SKM-1 (cell line): ENCODE measurements around the gene SHROOM2.
"Not testable (repeated sequence)": the region's sequence is repeated elsewhere in the genome, so short reads cannot be mapped to it uniquely, and the experiment has no call there.

Source experiments
- DNase-seq: peaks from one replicate; lab custom pipeline; 2025; ENCODE audit not compliant: unreplicated experiment; lab: John Stamatoyannopoulos, UW

SHROOM2 gene

DNA sequence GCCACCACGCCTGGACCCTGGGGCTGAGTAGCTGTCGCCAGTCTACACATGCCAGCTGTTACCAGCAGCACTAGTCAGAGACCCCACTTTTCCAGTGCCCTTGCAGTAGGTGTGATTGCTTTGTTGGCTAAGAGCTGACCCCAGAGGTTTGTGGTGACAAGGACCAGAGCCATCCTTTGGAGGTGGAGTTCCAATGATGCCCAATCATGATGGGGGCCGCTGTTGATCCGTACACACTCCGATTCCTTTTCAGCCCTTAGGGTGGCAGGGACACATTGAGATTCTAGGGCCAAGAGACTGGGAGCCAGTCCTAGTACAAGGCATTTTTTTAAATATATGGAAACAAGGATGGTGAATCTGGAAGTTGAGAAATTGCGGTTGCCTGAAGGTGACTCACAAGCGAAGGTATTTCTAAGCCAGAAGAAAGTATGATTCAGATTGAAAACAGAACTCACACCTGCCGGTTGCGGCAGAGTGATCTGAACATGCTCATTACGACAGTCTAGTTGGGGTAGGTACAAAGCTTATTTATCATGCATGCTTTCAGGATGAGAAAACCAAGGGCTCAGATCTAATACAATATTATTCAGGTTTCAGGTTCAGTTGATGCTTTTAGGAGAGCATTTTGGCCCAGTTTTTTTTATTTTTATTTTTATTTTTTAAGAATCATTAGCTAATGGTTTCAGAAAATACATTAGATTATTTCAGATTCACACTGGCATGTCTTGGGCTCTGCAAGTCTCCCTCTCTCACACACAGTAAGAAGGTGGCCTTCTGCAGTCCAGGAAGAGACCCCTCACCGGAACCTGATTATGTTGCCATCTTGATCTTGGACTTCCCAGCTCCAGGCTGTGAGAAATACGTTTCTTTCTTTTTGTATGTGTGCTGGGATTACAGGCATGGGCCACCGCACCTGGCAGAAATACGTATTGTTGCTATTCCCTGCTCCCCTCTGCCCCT, 43.4 kb downstream of the SHROOM2 start:
- no peak for DNase-seq

DNA sequence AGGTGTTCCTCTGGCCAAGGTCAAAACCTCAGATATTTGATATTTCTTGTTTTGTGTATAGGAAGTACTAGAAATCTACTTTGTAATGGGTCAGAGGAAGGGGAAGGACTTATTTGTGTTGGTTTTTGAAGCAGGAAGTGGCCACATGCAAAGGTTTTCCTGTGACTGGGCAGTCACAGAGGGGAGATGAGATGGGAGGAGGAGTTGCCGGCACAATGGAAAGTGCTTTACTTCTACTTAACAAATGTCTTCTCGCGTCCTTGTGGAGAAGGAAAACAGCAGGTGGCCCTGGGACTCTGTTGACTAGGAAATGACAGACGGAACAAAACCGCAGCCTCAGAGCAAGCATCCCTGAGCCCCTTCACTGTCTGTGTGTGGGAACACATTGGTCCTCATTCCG, 46.6 kb downstream of the SHROOM2 start:
- no peak for DNase-seq

DNA sequence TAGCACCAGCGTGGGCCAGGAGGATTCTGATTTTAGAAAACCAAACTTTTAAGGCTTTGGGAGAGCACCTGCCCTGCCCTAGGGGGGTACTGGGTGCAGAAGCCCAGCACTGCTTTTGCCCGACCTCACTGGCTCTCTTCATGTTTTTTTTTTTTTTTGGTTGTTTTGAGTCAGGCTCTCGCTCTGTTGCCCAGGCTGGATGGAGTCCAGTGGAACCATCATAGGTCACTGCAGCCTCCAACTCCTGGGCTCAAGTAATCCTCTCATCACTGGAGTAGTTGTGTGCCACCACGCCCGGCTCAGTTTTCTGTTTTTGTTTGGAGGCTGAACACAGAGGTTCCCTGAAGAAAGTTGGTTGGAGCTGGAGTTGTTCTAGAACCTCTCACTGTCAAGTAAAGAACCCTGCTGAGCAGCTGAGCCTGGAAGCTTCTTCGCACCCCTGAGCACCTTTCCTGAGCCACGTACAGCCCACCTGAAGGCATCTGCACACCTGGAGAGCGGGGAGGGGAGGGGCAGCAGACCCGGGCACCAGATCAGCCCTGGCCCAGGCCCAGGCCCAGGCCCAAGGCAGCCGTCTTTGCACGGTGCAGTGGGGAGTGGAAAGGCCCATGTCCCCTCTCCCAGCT, 49.5 kb downstream of the SHROOM2 start:
- DNase-seq: no peak

DNA sequence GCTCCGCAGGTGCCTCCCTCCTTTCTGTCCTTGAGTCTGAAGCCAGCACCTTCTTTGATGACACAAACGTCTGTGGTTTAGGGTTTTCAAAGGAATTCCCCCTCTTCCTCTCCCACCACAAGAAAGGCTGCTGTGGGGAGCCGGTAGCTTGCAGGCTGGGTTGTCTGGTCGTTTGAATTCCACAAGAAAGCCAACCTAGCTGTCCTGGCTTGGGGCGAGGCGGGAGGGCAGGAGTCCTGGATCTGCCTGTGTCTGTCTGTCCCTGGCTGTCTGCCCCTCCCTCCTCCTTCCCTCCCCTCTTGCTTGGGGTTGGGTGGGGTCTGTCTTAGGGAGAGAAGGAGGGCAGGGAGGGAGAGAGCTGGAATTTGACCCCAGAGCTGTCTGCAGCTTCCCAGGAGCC, 56.3 kb downstream of the SHROOM2 start:
- DNase-seq: no peak

DNA sequence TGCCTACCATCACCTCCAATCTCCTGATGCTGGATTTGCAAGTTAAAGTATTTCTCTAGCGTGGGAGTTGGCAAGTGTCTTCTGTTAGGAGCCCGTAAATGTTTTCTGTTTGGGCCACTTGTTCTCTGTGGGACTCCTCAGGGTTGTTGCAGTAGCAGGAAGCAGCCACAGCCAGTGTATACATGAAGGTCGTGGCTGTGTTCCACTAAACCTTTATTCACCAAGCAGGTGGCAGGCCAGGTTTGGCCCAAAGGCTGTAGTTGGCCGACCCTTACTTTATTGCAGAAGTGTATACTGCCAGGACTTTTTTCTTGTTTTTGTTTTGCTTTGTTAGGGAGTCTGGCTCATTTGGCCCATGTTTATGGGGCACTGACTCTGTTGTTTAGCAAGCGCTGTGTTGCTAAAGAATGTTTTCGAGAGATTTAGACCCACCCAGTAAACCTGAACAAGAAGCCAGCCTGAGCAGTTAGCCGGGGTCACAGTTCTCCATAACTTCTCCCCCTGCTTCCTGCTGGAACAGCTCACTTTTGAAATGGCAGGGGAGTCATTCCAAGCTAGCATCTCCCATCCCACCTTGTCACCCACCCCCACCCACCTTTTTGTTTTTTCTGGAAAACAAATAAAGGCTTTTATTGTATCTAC, 58.8 kb downstream of the SHROOM2 start:
- DNase-seq: no peak

DNA sequence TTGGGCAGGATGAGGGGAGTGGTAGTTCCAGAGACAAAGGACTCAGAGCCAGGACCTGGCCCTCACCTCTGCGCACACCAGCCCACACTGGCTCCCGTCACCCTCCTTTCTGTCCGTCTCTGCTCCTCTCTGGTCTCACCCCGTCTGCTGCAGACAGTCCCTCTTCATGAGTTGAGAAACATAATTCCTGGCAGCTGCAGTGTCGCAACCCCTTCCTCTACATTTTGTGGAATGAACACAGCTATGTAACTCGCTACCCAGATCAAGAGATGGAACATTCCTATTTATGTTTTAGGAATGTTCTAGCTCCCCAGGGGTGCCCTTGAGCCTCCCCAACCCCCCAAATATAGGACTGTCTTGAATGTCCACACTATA, 59.3 kb downstream of the SHROOM2 start:
- no peak for DNase-seq

DNA sequence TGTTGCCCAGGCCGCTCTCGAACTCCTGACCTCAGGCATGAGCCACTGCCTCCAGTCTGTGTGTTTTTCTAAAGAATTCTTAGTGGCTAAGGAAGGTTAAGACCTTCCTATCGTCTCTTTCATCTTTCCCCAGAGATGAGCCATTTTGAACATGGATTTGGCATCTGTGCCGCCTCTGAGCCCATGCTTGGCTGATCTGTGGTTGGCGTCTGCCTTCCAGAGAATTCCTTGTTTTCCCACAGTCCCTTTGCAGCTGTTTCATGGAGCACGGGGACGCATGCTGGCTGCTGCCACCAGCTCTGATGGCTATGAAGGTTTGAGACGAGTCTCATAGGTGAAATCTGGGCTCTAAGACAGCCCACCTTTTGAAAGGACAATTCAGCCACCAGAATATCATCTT, 60.4 kb downstream of the SHROOM2 start:
- no peak for DNase-seq

DNA sequence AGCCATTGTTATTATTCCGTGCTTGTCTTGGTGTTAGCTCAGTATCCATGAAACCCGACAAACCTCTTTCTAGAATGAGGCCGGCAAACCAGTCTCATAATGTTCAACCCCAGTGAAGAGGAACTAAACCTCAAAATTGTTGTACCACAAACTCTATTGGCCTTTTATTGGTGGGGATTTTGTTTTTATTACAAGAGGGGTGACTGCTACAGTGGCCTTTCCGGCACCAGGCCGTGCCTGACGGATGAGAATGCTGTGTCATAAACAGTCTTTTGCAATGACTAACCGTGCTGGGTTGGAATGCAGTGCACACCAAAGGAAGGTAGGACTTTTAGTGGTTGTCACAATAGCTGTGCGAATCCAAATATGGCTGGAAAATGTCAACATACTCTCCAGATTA, 60.8 kb downstream of the SHROOM2 start:
- no peak for DNase-seq

DNA sequence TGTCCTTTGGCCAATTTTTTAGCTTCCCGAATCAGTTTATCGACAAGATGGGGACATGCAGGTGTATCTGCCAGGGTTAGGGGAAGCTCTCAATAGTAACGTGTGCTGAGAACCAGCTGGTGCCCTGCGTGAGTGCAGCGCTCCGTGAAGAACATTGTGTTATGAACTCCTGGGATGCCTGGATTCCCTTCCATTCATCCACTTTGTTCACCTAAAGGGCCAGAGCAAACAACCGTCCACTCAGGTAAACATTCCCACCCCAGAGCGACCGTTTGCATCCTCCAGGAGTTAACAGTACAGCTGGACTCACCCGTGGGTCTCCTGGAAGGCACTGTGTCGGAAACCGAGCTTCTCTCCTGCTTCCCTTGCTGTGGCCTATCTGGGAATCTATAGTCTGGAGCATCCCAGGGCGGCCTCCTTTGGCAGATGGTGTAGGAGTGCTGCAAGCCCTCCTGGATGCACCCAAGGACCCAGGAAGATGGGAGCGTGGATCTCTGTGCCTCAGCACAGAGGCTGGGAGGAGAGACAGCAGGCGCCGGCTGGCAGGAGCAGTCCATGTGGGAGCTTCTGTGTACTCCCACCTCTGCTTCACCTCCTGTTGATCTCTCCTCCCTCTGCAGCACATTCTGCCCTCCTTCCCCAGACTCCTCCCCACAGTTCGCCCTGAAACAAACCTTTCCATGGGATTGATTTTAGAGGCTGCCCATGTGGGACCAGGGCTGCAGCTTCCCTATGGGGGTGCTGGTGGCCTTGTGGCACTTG, 62.7 kb downstream of the SHROOM2 start:
- no peak for DNase-seq

DNA sequence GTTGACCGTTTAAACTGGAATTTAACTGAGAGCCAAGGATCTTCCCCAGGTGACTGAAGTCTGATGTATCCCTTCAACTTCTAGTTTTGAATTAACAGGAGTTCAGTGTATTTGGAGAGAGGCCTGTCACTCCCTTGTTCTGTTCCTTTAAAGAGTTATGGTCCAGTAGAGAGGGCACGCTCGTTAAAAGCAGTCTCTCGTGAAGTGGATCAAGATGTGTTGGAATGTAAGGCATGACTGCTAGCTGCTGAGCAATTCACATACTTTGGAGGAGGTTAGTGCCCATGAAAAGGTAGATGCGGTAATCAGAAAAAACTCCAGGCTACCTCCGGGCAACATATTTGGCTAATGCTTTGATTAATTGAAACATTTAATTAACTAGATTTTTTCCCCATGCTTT, 65.7 kb downstream of the SHROOM2 start:
- DNase-seq: no peak

DNA sequence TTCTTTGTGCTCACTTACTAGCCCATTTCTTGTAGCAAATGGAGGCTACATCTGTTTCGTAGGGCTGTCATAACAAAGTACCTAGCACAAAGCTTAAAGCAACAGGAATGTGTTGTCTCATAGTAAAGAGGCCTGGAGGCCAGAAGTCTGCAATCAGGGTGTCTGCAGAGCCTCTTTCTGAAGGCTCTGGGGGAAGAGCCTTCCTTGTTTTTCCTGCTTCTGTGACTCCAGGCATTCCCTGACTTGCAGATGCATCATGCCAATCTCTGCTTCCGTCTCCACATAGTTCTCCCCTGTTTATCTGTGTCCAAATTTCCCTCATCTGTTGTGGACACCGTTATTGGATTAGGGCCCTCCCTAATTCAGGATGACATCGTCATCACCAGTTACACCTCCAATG, 67.1 kb downstream of the SHROOM2 start:
- no peak for DNase-seq

DNA sequence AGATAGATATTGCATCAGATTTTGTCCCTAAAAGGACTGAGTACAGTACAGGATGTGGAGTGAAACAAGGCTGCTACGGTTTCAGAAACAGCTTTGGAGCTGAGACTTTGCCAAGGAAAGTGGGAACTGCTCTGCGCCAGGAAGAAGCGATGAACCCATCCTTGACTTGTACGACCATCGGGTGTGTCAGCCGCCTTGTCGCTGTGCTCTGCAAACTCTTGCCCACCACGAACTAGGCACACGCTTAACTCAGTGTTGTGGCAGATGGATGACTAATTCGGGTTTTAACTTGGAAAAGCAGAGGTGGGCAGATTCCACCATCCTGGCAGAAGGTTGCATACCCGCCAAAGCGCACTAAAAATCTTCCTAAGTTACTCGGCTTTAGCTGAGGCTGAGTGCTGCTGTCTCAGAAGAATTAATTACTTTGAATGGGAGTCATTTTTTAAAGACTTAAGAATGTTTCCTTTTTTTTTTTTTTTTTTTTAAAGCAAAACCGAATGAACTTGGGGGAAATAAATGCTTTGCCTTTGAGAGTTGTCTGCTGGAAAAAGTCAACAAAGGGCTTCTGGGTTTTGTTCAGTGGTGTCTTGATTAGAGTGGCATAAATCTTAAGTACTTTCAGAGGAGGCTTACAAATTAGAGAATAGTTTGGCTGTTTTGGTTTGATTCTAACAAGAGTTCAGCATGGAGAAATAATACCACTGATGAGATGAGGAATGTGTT, 69.5 kb downstream of the SHROOM2 start:
- DNase-seq: no peak

DNA sequence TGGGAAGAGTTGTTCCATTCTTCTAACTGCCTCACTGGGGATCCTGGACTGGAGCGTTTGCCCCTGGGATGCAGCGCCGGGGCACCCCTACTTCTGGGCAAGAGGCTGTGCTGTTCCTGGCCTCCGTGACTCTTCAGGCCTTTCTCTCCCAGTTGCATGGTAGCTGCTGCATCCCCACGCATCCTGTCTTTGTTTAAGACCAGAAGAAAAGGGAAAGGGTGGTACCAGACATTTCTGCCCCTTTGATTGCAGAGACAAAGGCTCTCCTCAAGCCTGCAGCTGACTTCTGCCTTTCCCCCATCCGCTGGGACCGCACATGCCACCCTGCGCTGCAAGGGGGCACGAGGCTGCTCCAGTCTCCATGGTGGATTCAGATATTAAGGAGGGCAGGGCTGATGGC, 70.4 kb downstream of the SHROOM2 start:
- DNase-seq: no peak

DNA sequence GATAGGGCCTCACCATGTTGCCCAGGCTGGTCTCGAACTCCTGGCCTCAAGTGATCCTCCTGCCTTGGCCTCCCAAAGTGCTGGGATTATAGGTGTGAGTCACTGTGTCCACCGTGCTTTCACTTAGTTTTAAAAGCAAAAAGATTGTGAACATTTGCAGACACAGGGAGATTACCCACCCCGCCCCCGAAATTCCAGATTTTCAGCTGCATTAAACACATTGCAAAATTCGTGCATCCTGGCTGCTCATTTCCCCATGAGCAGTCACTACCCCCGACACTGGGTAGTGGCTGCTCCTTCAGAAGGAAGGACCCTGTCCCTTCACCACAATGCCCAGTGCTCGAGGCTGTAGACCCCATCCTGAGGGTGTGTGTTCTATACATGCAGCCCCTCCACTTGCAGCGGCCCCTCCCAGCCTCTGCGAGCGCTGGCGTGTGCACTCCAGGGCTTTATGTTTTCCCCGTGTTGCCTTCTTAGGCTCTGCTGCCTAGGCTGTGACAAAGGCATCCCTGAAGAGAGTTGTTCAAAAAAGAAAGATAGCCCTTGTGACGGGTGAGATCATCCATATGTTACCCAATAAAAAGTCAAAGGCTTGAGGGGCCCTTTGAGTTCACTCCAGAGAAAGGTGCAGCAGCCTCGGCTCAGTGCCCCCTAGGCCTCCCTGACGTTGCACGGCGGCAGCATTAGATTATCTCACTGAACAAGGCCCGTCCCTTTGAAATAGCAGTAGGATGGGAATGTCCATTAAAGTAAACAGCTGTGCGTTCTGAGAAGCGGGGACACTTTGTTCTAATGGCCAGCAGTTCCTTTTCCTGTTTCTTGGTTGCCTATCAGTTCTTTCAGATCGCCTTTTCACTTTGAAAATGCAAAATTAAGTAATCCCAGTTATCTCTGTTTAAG, 71.6 kb downstream of the SHROOM2 start:
- DNase-seq: no peak

DNA sequence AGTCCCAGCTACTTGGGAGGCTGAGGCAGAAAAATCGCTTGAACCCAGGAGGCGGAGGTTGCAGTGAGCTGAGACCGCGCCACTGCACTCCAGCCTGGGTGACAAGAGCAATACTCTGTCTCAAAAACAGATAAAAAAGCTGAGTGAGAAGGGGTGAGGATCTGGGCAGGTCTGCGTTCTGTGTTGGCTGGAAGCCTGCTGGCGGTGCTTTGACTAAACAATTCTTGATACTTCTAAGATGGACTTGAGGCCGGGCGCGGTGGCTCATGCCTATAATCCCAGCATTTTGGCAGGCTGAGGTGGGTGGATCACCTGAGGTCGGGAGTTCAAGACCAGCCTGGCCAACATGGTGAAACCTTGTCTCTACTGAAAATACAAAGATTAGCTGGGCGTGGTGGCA, 72.5 kb downstream of the SHROOM2 start:
- DNase-seq: not testable (repeated sequence)

DNA sequence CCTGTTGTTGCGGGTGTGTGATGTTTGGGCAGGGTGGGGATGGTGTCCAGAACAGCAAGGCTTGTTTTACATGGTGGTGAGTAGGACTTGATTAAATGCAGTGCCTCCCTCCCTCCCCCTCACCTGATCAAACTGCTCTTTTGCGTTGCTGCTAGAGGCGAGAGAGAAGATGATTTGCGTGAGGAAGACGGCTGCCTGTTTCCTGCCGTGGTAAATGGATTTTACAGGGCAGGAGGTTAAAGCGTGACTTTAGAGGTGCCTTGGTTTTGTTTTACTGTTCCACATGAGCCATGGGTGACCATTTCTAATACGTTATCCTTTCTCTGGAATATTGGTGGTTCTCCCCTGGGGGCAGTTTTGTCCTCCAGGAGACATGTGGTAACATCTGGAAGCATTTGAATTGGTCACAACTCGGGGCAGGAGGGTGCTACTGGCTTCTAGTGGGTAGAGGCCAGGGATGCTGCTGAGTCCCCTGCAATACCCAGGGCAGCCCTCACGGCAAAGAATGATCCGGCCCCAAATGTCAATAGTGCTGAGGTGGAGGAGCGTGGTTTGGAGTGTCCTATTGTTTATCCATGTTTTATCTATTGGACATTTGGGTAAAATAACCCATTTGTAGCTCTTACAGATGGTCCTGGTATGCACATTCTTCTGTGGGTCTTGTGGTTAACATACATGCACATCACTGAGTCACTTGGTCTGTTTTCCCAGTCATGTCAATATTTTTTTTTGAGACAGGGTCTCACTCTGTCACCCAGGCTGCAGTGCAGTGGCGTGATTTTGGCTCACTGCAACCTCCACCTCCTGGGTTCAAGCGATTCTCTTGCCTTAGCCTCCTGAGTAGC, 73.7 kb downstream of the SHROOM2 start:
- DNase-seq: no peak

DNA sequence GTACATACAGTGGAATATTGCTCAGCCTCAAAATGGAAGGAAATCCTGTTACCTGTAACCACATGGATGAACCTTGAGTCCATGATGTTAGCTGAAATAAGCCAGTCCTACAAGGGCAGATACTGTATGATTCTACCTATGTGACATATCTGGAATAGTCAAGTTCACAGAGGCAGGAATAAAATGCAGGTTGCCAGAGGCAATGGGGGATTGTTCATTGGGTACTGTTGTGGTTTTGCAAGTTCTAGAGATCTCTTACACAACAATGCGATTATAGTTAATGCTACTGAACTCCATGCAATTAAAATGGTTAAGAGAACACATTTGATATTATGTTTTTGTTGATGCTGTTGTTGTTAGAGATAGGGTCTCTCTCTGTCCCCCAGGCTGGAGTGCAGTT, 74.6 kb downstream of the SHROOM2 start:
- DNase-seq: no peak

DNA sequence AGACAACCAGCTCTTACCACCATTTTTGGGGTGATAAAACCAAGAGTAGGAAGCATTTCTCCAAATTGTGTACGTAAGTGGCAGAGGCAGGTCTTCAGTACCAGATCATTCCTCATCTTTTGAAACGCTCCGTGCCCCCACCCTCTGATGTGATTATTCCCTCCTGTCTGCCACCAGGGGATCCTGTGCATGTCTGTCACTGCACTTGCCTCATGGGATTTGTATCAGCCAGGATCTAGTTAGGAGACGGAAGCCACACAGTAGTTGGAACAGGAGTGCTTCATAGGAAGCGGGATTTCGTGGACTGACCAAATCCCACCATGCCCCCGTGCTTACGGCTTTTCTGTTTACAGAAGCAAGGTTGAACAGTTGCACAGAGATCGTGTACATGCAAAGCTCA, 75.5 kb downstream of the SHROOM2 start:
- DNase-seq: no peak

DNA sequence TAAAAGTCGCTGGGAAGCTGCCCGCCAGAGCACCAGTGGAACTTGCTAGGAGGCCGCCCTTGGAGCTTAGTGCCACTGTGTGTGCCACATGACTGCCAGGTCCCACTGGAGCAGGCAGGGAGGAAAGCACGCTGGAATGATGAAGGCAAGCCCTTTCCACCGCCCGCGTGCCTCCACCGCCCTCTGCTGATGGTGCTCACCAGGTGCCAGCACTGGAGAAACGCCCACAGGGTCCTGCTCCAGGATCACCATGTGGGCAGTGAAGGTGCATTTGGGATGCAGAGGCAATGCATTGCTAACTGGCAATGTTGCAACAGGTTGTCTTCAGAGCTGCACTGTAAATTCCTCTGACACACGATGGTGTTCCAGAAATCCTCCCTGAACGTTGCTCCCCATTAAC, 76.3 kb downstream of the SHROOM2 start:
- no peak for DNase-seq
